ENCODE data around the gene SPATA3. TPM values are rescaled to one million over a fixed set of nuclear protein-coding genes. Genes with fewer than 3 reads are reported as not detected.

Gene SPATA3
- total RNA-seq, 2 donors from 2014 or later: not detected

GRCh38 chr2:230989731-230990130 is 6.2 kb upstream of the SPATA3 start:
- H3K4me3 ChIP-seq (ENCODE audit: low read length): no peak overlapping the region
- Mint-ChIP-seq H3K36me3 (ENCODE audit: low read depth) (no peaks in the 10 kb centered on the region), H3K4me3 (no peak overlapping the region), H3K27ac (no peak overlapping the region), H3K27me3 (ENCODE audit: insufficient read depth) (peaks cover 1% of the 10 kb centered on the region), H3K9me3 (no peaks in the 10 kb centered on the region), H3K4me1 (peaks cover 19% of the 10 kb centered on the region)
- DNase-seq: no peak
- no peak for TF ChIP-seq CTCF (conservative IDR thresholded peaks at IDR 0.05)
- peaks cover 10% of the 10 kb centered on the region for H3K4me1 ChIP-seq (ENCODE audit: control insufficient read depth, insufficient read depth, low read length)
- H3K27me3 ChIP-seq (ENCODE audit: control insufficient read depth, insufficient read depth, low read length, poor library complexity, severe bottlenecking): no peaks in the 10 kb centered on the region
- H3K9me3 ChIP-seq (ENCODE audit: control insufficient read depth, low read length): no peaks in the 10 kb centered on the region
- no peak overlapping the region for H3K9ac ChIP-seq (ENCODE audit: extremely low read depth, low read length, poor library complexity, severe bottlenecking)
- WGBS, 2 experiments (ENCODE audit: insufficient coverage in 1 of 2, insufficient read length in 1 of 2): 93 to 94% methylated on average over 18 to 21 of the region's 21 CpGs
- H3K27ac ChIP-seq (ENCODE audit: low read depth, low read length): no peak overlapping the region
- no peaks in the 10 kb centered on the region for H3K36me3 ChIP-seq (ENCODE audit: control insufficient read depth, insufficient read depth, low read length)

GRCh38 chr2:230990131-230990898 is 5.6 kb upstream of the SPATA3 start:
- H3K9ac ChIP-seq (ENCODE audit: extremely low read depth, low read length, poor library complexity, severe bottlenecking): no peak overlapping the region
- no peak for TF ChIP-seq CTCF (conservative IDR thresholded peaks at IDR 0.05)
- Mint-ChIP-seq H3K27ac (no peak overlapping the region), H3K4me1 (peaks cover 15% of the 10 kb centered on the region), H3K4me3 (no peak overlapping the region), H3K36me3 (ENCODE audit: low read depth) (no peaks in the 10 kb centered on the region), H3K27me3 (ENCODE audit: insufficient read depth) (peaks cover 1% of the 10 kb centered on the region), H3K9me3 (no peaks in the 10 kb centered on the region)
- no peaks in the 10 kb centered on the region for H3K36me3 ChIP-seq (ENCODE audit: control insufficient read depth, insufficient read depth, low read length)
- WGBS, 2 experiments (ENCODE audit: insufficient coverage in 1 of 2, insufficient read length in 1 of 2): 94 to 96% methylated on average over 38 to 70 of the region's 70 CpGs
- H3K27ac ChIP-seq (ENCODE audit: low read depth, low read length): no peak overlapping the region
- DNase-seq: no peak
- no peak overlapping the region for H3K4me3 ChIP-seq (ENCODE audit: low read length)
- H3K4me1 ChIP-seq (ENCODE audit: control insufficient read depth, insufficient read depth, low read length): peaks cover 10% of the 10 kb centered on the region
- H3K9me3 ChIP-seq (ENCODE audit: control insufficient read depth, low read length): no peaks in the 10 kb centered on the region
- no peaks in the 10 kb centered on the region for H3K27me3 ChIP-seq (ENCODE audit: control insufficient read depth, insufficient read depth, low read length, poor library complexity, severe bottlenecking)

- Histone ChIP-seq H3K4me1 (ENCODE audit: control insufficient read depth, insufficient read depth, low read length) (peaks cover 6% of the 10 kb centered on the region), H3K27ac (ENCODE audit: low read depth, low read length) (no peak overlapping the region), H3K9me3 (ENCODE audit: control insufficient read depth, low read length) (no peaks in the 10 kb centered on the region), H3K36me3 (ENCODE audit: control insufficient read depth, insufficient read depth, low read length) (no peaks in the 10 kb centered on the region), H3K9ac (ENCODE audit: extremely low read depth, low read length, poor library complexity, severe bottlenecking) (no peak overlapping the region), H3K4me3 (ENCODE audit: low read length) (no peak overlapping the region), H3K27me3 (ENCODE audit: control insufficient read depth, insufficient read depth, low read length, poor library complexity, severe bottlenecking) (no peaks in the 10 kb centered on the region)
- 95% methylated on average over 20 to 27 of the region's 27 CpGs for WGBS, 2 experiments (ENCODE audit: insufficient coverage in 1 of 2, insufficient read length in 1 of 2)
- Mint-ChIP-seq H3K36me3 (ENCODE audit: low read depth) (no peaks in the 10 kb centered on the region), H3K4me1 (peaks cover 10% of the 10 kb centered on the region), H3K27me3 (ENCODE audit: insufficient read depth) (peaks cover 4% of the 10 kb centered on the region), H3K9me3 (no peaks in the 10 kb centered on the region), H3K4me3 (no peak overlapping the region), H3K27ac (no peak overlapping the region)
- TF ChIP-seq CTCF (conservative IDR thresholded peaks at IDR 0.05): no peak
- DNase-seq: no peak
Measured at GRCh38 chr2:230990899-230991150, 5.1 kb upstream of the SPATA3 start.

Measured in endodermal cell (in vitro differentiated cells).